HG03460 (cell line): Measurements from ENCODE around the gene ERC2.

ENCODE experiments used
- ATAC-seq: cut with Tn5 transposase; IDR thresholded peaks from one replicate; pipeline ENCODE4 v1.9.1; 2021; ENCODE audit not compliant: unreplicated experiment

Gene ERC2

DNA sequence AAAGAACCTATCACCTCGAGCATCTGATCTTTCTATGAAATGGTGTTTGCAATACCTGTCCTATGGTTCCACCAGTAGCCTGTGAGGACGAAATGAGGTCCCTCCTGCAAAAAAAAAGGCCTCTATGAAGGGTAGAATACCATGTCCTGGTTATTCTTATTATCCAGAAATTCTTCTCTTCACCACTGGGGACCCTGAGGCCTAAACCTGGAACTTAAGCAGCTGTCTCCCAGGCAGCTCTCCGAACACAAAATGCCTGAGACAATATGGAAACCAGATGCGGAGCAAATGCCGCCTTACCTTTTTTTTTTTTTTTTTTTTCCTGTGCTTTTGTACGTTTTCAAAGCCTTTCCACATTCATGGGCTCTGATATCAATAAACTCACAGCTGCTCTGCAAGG is 919.1 kb downstream of the ERC2 start:
- ATAC-seq: no peak

DNA sequence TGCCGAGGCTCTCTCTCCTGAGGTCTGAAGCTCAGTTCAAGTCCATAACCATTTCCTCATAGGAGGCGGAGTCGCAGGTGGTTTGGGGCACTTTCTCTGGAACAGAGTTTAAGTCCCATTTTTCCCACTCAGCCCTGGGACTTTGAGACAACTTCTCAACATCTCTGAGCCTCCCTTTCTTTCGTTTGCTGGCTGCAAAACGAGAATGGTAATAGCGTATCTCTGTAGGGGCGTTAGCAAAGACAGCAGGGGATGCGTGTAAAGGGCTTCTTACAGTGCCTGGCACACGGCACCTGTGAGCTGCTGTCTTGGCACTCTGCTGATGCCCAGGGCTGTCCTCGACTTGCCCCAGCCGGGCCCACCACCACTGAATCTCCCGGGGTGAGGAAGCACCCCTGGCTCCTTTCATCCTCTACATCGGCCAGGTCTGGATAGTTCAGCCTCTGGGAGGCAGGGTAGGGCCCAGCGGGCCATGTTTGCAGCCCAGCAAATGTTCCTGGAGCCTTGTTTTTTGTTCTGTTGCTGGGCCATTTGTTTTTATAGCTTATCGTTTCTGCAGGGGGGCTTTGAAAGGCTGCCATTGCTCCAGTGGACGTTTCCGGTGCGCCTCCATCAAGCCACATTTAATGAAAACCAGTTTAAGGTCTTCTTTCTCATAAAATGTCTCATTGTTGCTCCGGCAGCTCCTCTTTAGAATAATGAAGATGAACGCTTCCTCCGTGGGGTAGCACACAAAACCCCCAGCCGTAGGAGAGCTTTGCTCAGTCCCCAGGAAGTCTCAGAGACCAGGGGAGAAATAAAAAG is 921.2 kb downstream of the ERC2 start:
- ATAC-seq: no peak

DNA sequence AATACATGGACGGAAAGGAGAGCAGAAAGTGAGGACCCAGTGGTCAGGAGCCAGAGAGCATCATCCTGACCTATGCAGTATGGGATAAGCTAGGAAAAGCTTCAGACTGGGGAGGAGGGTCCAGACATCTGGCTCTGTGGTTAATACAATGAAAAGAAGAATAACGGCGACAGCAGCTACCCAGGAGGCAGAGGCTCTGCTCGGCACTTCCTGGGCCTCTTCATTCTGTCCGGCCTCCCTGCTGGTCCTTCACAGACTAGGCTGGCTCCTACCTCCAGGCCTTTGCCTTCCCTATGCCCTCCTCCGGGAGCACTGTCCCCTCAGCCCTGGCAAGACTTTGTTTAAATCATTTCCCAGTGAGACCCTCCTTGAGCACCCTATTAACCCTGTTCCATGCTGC is 922.3 kb downstream of the ERC2 start:
- ATAC-seq: no peak

DNA sequence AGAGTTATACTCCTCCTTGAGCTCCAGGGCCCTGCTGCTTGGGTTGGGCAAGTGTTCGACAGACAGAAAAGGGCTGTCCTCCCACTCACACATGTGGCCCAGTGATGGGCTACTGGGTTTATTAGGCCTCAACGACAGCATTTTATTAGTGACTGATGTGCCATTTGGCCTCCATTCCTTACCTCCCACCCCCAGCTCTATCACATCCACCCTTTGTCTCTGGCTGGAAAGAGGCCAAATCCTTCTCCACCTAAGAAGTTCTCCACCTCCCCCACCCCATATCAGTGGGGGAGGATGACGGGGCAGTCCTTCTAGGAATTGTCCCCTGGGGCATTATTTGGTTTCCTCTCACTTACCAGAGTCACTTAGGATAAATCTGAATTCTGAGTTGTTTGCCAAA is 924.0 kb downstream of the ERC2 start:
- ATAC-seq: no peak

DNA sequence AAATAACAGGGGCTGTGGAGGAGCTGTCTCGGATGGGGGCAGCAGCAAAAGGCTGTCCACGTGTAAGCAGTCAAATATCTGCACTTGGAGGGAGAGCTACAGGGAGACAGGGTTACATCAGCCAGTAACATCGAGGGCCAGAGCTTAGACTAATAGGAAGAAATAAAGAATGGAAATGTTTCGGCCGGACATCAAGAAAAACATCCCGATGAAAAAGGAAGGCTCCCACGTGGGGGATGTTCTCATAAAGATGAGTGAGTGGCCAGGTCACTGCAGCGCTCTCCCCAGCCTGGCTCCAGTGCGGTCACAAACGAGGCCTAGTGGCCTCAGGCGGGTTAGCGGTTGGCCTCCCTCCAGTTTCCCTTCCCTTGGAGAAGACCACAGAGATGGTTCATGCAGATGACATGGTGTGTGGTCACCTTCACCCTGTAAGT is 925.1 kb downstream of the ERC2 start:
- no peak for ATAC-seq

DNA sequence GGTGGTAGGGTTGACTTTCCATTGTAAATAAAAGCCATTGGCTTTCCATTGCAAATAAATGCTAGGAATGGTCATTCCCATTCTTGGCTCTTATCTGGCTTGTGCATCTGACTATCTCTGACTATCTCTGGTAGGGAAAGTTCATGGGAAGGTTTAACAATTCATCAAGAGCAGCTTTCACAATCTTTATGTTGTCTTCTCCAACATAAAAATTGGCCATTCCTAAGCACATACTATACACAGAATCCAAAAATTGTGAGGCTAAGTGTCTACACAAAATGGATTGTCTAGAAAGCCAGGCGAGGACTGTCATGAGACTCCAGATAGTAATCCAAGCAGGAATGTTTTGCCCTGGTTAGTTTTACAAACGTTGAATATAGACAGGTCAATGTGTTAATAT is 926.8 kb downstream of the ERC2 start:
- ATAC-seq: no peak

DNA sequence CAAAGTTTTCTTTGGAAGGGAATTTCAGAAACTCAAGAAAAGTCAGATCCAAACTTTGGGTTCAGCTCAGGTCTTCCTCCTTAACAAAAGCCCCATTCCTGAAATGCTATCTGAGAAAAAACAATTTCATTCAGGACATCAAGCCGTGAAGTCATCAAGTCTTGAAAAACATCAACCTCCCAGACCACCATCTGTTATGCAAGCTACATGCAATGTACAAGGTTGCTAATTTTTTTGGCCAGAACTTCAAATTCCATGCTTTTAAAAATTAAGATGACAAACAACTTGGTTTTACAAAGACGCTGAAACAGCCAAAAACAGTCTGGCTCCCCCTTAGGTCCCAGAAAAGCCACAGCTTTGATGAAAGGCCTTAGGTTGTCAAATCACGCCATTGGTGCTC is 927.3 kb downstream of the ERC2 start:
- no peak for ATAC-seq

DNA sequence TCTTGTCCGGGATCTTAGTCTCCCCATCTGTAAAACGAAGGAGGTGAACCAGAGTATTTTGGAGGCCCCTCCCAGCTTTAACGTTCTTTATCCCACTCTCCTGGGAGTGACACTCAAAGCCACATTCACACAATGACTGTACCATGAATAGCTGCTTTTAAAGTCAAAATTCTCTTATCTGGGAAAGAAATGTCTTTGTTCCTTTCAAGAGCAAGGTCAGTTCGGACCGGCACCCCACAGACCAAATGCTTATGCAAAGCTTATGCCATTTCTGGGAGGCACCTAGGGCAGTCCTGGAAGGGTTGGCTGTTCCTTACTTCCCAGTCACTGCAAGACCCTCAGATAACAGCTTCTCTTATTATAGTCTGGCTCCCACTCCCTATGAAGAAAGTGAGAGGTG is 927.7 kb downstream of the ERC2 start:
- no peak for ATAC-seq

DNA sequence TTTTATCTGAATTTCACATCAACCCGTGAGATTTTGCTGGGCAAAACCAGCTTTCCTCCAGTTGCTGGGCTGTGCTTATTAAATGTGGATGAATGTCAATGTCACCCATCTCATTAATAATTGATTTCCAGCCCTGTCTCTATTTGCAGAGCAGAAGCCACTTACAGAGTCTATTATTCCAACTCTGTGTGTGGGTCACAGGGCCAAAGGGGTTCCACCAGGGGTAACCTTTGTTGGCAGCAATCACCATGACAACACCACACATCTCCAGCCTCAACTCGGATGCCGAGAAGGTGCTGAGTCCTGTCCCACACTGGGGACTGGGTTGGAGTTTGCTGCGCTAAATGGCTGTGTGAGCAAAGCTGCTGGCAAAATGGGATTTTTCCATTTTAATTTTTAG is 930.1 kb downstream of the ERC2 start:
- no peak for ATAC-seq

DNA sequence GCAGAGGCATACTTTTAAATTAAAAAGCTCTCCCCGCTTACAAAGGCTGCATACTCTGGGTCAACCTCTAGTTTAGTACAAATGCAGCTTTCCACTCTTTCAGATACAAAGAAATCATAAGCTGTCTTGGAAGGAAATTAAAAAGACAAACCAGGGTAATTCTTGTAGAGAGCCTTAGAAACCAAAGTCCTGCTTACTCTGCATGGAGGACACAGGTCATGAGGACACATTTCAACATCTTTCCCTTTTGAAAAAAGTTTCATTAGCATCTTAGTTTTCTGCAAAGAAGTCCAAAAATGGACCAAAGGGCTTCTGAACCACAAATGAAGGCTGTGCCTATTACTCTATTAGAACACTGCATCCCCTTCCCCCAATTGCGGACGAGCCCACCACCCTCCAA is 930.7 kb downstream of the ERC2 start:
- no peak for ATAC-seq

DNA sequence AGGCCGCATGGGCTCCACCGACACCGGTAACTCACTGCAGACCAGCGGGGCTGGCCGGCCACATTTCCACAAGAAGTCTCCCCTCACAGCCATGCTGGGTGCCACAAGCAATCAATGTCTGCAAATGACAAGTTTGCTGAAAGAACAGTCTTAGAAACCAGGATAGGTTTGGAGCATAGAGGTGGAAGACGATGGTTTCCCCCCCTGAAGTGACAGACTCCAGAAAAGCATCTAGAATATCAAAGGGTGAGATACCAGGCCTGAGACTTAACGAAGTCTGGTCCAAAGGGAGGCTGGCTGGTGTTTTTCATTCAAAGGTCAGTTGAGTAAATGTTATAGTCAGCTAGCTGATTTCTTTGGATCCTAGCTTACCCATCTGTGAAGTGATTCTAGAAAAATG is 931.1 kb downstream of the ERC2 start:
- no peak for ATAC-seq

DNA sequence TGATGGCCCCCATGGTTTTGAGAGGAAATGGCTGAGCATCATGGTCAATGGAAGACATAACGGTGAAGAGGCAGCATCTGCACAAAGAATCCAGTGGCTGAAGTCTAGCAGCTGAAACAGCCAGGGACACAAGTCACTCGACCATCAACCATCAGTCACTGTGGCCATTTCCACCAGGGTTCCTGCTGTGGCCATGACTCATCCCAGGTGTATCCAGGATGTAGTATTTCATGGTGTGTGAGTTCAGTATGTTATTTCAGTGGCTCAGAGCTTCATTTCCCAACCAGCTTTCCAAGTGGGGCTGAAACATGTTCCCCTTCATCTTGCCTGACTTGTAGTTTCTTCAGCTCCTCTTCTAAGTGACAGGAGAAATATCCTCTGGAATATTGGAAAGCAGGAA is 933.4 kb downstream of the ERC2 start:
- ATAC-seq: no peak

DNA sequence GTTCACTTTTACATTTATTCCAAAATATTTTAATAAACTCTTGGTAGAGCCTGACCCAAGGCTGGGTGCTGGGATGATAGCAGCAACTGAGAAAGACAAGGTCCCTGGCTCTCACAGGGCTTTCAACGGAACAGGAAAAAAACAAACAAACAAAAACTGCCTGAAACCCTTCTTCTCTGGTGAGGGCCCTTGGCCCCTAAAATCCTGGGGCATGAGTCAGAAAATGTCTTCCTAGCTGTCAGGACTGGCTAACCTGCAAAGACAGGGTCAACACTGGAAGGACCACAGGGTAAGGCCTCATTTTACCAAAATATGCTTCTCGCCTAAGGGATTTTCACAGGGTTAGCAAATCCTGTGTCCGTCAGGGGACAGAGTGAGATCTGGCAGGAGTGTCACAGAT is 935.5 kb downstream of the ERC2 start:
- no peak for ATAC-seq

DNA sequence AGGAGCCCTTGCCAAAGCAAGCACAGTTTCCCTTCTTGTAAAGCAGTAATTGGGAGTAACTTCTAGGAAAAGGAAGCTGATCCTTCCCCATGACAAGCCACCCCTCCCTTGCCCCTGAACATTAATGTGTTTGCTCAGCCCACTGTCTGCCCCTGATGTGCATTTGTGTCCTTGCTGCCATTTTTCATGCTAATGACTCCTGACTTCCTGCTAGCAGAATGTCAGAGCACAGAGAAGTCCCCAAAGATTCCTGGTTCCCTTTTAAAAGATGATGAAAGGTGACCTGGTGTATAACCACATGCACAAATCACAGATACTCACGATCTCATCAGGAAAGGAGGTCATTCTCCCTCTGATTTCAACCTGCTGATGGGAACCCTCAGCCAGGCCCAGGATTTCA is 936.9 kb downstream of the ERC2 start:
- ATAC-seq: no peak

DNA sequence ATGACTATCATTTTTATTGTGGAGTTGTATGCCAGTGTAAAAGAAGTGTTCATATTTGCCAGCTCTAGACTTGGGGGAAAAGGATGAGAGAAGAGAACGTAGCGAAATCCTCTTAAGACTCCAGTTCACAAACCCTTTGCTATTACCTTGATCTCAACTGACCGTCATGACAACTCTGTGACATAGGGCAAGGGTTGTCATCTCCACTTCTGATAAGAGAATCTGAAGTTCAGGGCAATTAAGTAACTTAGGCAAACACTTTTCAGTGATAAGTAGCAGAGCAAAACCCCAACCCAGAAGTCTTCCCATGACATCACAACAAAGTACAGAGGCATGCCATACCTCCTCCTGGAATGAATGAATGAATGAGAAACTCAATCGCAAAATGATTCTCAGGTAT is 940.9 kb downstream of the ERC2 start:
- no peak for ATAC-seq

DNA sequence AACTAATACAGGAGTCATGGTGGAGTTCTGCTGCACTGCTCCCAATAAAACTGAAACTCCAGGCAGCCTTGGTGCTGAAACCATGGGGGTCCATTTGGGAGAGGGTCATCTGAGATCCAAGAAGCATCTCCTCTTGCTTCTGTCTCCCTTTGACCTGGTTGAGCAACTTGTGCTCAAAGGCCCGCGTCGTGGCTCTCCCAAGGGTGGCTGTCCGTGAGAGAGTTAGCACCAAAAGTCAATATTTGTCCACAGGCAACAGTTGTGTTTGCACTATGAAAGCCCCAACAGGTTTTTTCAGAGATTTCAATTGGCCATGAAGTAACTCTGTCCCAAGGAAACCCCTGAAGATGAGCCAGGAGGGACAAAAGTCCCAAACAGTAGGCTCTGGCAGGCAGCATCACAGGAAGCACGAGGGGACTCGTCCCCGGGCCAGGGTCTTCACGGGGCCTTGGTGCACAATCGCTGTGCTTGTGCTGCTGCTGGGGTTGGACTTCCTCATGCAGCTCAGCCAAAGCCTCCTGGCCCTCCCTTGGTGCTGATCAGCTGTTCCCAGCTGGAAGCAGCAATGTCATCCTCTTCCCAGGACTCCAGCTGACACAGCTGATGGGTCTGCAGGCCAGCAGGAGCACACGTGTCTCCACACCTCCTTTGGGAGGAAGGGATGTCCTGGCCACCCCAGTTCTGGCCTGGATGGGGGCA is 941.8 kb downstream of the ERC2 start:
- ATAC-seq: no peak

DNA sequence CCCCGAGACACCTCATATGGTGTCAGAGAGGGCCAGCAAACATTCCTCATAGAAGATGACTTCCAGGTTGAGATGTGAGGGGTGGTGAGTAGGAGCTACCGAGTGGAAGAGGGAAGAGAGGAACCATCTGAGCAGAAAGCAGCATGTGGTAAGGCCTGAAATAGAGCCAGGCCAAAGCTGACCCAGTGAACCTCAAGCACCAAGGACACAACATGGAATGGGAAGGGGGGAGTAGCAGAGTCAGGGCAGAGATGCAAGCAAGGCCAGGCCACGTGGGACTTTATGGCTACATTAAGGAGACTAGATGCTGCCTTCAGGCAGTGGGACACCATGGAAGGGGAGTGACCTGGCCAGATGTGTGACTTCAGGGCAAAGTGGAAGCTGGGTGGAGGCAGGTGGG is 942.8 kb downstream of the ERC2 start:
- no peak for ATAC-seq

DNA sequence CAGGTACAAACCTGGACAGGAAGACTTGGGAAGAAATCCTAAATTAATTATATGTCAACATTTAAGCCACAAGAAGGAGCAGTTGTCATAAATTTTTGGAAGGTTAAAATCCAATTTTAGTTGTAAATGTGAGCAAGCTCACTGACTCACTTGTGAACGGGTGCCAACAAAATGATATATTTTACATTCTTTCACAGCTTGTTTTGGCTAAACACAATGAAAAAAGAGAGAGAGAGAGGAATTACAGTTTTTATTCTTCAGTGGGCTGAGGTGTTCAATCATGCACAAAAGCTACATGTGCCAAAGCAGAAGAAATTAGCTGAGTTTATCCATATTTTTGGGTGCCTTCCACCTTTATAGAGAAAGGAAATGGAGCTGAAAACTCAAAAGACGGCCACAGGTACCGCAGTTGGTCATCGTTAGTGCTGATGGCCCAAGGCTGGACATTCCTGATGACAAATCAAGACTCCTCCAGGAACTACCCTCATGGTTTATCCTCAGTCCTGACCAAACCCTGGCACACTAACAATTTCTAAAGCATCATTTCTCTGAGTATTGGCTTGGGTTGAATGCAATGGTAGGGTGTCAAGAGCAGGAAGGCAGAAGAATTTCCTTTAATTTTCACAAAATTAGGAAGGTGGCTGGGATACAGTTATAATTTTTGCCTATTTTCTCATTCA is 943.6 kb downstream of the ERC2 start:
- ATAC-seq: no peak

DNA sequence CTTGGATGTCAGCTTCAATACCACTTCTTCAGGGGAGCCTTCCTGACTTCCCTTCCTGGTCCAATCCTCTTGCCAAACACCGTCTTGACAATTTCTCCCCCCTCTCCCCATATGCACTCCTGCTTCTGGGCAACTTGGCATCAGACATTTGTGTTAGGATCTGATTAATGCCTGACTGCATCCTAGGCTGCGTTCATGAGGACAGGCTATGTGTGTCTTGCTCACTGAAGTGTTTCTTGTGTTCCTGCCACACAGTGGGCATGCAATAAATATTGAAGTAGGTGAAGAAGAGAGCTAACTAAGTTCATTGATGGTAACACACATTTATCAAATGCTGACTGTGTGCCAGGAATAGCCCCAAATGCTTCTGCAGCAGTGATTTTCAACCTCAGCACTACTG is 944.8 kb downstream of the ERC2 start:
- ATAC-seq: no peak

DNA sequence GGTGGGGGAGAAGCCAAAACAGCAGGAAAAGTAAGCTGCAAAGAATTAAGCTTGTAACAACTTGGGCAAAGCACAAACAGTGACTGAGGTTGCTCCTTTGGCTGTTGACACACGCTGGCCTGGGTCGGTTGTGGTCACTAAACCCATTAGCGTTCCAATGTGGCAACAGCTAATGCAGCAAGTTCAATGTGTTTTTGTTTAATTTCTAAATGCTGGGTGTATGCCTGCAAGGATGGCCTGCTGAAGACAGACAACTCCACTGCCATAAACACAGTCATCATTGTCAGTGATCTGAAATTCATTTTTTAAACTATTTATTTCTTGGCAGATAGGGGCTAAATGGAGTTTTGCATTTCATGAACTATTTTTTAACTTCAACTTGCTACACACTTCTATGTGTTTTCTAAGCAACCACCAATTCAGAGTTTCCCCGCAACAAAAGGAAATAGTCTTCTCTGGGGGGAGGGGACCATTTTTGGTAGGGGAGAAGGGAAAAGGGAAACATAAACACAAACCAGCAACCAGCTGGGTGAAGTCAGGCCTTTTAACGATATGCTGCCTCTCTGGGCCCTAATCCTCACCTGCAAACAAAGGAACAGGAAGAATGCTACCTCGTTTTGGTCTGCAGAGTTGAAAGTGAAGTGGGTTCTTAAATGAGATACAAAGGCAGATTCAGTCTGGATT is 946.4 kb downstream of the ERC2 start:
- no peak for ATAC-seq

DNA sequence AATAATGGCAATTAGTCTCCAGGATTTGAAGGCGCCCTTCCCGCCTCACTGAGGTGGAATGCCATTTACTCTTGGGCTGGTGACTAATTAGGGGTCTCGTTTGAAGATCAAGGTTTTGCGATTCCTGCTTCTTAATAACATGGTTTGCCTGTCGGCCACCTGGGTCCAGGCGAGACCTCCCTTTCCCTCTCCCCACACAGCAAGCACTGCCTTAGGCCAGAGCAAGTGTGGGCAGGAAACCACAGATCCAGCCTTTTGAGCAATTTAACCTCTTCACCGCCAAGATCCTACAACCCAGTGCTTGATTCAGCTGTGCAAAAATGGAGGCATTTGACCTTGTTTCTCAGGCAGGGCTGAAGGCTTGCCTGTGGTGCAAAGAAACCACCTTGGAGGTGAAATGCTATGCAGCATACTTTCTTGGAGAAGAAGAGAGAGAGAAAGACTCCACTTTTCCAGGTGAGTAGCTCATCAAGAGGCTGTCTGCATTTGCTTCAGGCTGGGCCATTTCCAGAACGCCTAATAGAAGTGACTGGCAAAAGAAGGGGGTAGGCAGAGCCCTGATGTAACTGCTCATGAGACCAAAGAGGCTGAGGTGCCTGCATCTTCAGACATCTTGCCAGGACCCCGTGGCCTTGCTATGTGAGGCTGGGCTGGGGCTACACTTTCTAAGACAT is 947.1 kb downstream of the ERC2 start:
- no peak for ATAC-seq
